ENCODE measurements around the gene MAMDC4. TPM values are rescaled to one million over a fixed set of nuclear protein-coding genes. Genes with fewer than 3 reads are reported as not detected.

Gene MAMDC4
- total and polyA plus RNA-seq, 2 of the 13 experiments (the other 11 are each of a cell fraction or from before 2014, with no cell fraction given): 6.0 to 6.8 TPM

GRCh38 chr9:136886610-136887597 is 34.8 kb downstream of the MAMDC4 start (continued):
- TF ChIP-seq, protein P1, sequence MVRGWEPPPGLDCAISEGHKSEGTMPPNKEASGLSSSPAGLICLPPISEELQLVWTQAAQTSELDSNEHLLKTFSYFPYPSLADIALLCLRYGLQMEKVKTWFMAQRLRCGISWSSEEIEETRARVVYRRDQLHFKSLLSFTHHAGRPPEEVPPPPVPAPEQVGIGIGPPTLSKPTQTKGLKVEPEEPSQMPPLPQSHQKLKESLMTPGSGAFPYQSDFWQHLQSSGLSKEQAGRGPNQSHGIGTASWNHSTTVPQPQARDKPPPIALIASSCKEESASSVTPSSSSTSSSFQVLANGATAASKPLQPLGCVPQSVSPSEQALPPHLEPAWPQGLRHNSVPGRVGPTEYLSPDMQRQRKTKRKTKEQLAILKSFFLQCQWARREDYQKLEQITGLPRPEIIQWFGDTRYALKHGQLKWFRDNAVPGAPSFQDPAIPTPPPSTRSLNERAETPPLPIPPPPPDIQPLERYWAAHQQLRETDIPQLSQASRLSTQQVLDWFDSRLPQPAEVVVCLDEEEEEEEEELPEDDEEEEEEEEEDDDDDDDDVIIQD (CRISPR knock-in tag; IDR thresholded peaks at IDR 0.05; ENCODE audit: low read depth): no peak
- TF ChIP-seq ZZZ3 (CRISPR knock-in tag; IDR thresholded peaks at IDR 0.05; ENCODE audit: borderline replicate concordance) (no peak), ZSCAN12 (CRISPR knock-in tag; IDR thresholded peaks at IDR 0.05) (no peak), GTF3A (CRISPR knock-in tag; conservative IDR thresholded peaks at IDR 0.05) (no peak), ZBTB8A (CRISPR knock-in tag; IDR thresholded peaks at IDR 0.05; ENCODE audit: borderline replicate concordance, low read depth) (no peak), PPARG (CRISPR knock-in tag; conservative IDR thresholded peaks at IDR 0.05) (no peak), AKAP8 (CRISPR knock-in tag; IDR thresholded peaks at IDR 0.05) (no peak), ATM (IDR thresholded peaks at IDR 0.05; ENCODE audit: borderline replicate concordance) (no peak), ZNF18 (CRISPR knock-in tag; IDR thresholded peaks at IDR 0.05; ENCODE audit: insufficient replicate concordance) (peak; percentile 61), PBX3 (CRISPR knock-in tag; IDR thresholded peaks at IDR 0.05; ENCODE audit: borderline replicate concordance) (no peak), HNRNPUL1 (IDR thresholded peaks at IDR 0.05; ENCODE audit: low read depth, low read length) (no peak)
- TF ChIP-seq, protein P2, sequence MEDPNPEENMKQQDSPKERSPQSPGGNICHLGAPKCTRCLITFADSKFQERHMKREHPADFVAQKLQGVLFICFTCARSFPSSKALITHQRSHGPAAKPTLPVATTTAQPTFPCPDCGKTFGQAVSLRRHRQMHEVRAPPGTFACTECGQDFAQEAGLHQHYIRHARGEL (CRISPR knock-in tag; IDR thresholded peaks at IDR 0.05): no peak
- TF ChIP-seq, protein P3, sequence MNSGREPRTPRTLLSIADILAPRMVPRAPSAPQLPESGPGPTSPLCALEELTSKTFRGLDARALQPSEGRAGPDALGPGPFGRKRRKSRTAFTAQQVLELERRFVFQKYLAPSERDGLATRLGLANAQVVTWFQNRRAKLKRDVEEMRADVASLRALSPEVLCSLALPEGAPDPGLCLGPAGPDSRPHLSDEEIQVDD (CRISPR knock-in tag; IDR thresholded peaks at IDR 0.05; ENCODE audit: borderline replicate concordance): no peak
- TF ChIP-seq, protein P4, sequence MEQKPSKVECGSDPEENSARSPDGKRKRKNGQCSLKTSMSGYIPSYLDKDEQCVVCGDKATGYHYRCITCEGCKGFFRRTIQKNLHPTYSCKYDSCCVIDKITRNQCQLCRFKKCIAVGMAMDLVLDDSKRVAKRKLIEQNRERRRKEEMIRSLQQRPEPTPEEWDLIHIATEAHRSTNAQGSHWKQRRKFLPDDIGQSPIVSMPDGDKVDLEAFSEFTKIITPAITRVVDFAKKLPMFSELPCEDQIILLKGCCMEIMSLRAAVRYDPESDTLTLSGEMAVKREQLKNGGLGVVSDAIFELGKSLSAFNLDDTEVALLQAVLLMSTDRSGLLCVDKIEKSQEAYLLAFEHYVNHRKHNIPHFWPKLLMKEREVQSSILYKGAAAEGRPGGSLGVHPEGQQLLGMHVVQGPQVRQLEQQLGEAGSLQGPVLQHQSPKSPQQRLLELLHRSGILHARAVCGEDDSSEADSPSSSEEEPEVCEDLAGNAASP (CRISPR knock-in tag; IDR thresholded peaks at IDR 0.05; ENCODE audit: borderline replicate concordance): peak; percentile 41; the same call in 1 of the 2 replicates
- TF ChIP-seq, protein P5, sequence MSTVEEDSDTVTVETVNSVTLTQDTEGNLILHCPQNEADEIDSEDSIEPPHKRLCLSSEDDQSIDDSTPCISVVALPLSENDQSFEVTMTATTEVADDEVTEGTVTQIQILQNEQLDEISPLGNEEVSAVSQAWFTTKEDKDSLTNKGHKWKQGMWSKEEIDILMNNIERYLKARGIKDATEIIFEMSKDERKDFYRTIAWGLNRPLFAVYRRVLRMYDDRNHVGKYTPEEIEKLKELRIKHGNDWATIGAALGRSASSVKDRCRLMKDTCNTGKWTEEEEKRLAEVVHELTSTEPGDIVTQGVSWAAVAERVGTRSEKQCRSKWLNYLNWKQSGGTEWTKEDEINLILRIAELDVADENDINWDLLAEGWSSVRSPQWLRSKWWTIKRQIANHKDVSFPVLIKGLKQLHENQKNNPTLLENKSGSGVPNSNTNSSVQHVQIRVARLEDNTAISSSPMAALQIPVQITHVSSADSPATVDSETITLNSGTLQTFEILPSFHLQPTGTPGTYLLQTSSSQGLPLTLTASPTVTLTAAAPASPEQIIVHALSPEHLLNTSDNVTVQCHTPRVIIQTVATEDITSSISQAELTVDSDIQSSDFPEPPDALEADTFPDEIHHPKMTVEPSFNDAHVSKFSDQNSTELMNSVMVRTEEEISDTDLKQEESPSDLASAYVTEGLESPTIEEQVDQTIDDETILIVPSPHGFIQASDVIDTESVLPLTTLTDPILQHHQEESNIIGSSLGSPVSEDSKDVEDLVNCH (CRISPR knock-in tag; IDR thresholded peaks at IDR 0.05): 0 out of 2 replicates have a peak, but pooled peaks have one; percentile 30
- TF ChIP-seq, protein P6, sequence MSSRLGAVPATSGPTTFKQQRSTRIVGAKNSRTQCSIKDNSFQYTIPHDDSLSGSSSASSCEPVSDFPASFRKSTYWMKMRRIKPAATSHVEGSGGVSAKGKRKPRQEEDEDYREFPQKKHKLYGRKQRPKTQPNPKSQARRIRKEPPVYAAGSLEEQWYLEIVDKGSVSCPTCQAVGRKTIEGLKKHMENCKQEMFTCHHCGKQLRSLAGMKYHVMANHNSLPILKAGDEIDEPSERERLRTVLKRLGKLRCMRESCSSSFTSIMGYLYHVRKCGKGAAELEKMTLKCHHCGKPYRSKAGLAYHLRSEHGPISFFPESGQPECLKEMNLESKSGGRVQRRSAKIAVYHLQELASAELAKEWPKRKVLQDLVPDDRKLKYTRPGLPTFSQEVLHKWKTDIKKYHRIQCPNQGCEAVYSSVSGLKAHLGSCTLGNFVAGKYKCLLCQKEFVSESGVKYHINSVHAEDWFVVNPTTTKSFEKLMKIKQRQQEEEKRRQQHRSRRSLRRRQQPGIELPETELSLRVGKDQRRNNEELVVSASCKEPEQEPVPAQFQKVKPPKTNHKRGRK (CRISPR knock-in tag; IDR thresholded peaks at IDR 0.05): no peak
